ENCODE data around the gene CISD3. TPM values are rescaled to one million over a fixed set of nuclear protein-coding genes. Genes with fewer than 3 reads are reported as not detected.

The CISD3 gene
- total RNA-seq, 2 donors from 2014 or later: 17.1 to 17.8 TPM

GRCh38 chr17:38732376-38733281 lies 2.5 kb downstream of the CISD3 start:
- WGBS: 52% methylated on average over 7 of the region's 7 CpGs
- H3K9me3 ChIP-seq: no peaks in the 10 kb centered on the region
- H3K4me1 ChIP-seq (replicated peaks): peaks cover 31% of the 10 kb centered on the region
- TF ChIP-seq POLR2AphosphoS5 (IDR thresholded peaks at IDR 0.05): peak; percentile 62
- TF ChIP-seq POLR2A (IDR thresholded peaks at IDR 0.05): no peak
- TF ChIP-seq CTCF (IDR thresholded peaks at IDR 0.05): no peak
- peak overlapping the region; percentile 81 for H3K27ac ChIP-seq
- peak; percentile 70 for DNase-seq (ENCODE audit: low spot score)
- H3K27me3 ChIP-seq (replicated peaks; ENCODE audit: insufficient read depth): no peaks in the 10 kb centered on the region
- H3K36me3 ChIP-seq: no peaks in the 10 kb centered on the region
- no peak overlapping the region for H3K4me3 ChIP-seq
- intact Hi-C loops (cut with DNase I): no loop called here

- intact Hi-C loops (cut with DNase I): no loop called here
- peaks cover 31% of the 10 kb centered on the region for H3K4me1 ChIP-seq (replicated peaks)
- H3K27ac ChIP-seq: peak overlapping the region; percentile 56 to 81
- peak; percentile 47 for DNase-seq (ENCODE audit: low spot score)
- H3K36me3 ChIP-seq: no peaks in the 10 kb centered on the region
- H3K27me3 ChIP-seq (replicated peaks; ENCODE audit: insufficient read depth): no peaks in the 10 kb centered on the region
- TF ChIP-seq POLR2AphosphoS5 (IDR thresholded peaks at IDR 0.05) (peak; percentile 10), CTCF (IDR thresholded peaks at IDR 0.05) (no peak)
- H3K9me3 ChIP-seq: no peaks in the 10 kb centered on the region
- H3K4me3 ChIP-seq: no peak overlapping the region
- WGBS: 59% methylated on average over 9 of the region's 9 CpGs
These were observed 3.3 kb downstream of the CISD3 start for GRCh38 chr17:38733282-38733981.

GRCh38 chr17:38733982-38734973 lies 4.1 kb downstream of the CISD3 start:
- intact Hi-C loops (cut with DNase I): loop anchor here (2.0 kb wide), 1 partner anchor 57 kb away; no protein-coding TSS in a partner anchor
- Histone ChIP-seq H3K9me3 (no peaks in the 10 kb centered on the region), H3K27ac (peak overlapping the region in 1 of 2 donors; percentile 81), H3K4me3 (no peak overlapping the region), H3K27me3 (replicated peaks; ENCODE audit: insufficient read depth) (no peaks in the 10 kb centered on the region), H3K4me1 (replicated peaks) (peaks cover 31% of the 10 kb centered on the region), H3K36me3 (no peaks in the 10 kb centered on the region)
- WGBS: 55% methylated on average over 12 of the region's 15 CpGs
- TF ChIP-seq POLR2A (IDR thresholded peaks at IDR 0.05): no peak
- no peak for TF ChIP-seq POLR2AphosphoS5 (IDR thresholded peaks at IDR 0.05)
- TF ChIP-seq CTCF (IDR thresholded peaks at IDR 0.05): no peak
- DNase-seq (ENCODE audit: low spot score): no peak

- Histone ChIP-seq H3K9me3 (no peaks in the 10 kb centered on the region), H3K27ac (peak overlapping the region; percentile 17 to 81), H3K36me3 (no peaks in the 10 kb centered on the region), H3K4me3 (no peak overlapping the region), H3K27me3 (replicated peaks; ENCODE audit: insufficient read depth) (no peaks in the 10 kb centered on the region), H3K4me1 (replicated peaks) (peaks cover 31% of the 10 kb centered on the region)
- TF ChIP-seq POLR2AphosphoS5 (IDR thresholded peaks at IDR 0.05): no peak
- TF ChIP-seq POLR2A (IDR thresholded peaks at IDR 0.05): no peak
- TF ChIP-seq CTCF (IDR thresholded peaks at IDR 0.05): peak; percentile 89 to 97 (median 94)
- intact Hi-C loops (cut with DNase I): loop anchor here (2.0 kb wide), 1 partner anchor 59 kb away; no protein-coding TSS in a partner anchor
- no peak for DNase-seq (ENCODE audit: low spot score)
- WGBS: 40% methylated on average over 23 of the region's 23 CpGs
These were observed 5.2 kb downstream of the CISD3 start for GRCh38 chr17:38735161-38735997.
